ENCODE data around the gene SALL4. TPM values are rescaled to one million over a fixed set of nuclear protein-coding genes. Genes with fewer than 3 reads are reported as not detected.

Gene SALL4
- total RNA-seq, 1 experiment from 2014 or later = 279 TPM

DNA sequence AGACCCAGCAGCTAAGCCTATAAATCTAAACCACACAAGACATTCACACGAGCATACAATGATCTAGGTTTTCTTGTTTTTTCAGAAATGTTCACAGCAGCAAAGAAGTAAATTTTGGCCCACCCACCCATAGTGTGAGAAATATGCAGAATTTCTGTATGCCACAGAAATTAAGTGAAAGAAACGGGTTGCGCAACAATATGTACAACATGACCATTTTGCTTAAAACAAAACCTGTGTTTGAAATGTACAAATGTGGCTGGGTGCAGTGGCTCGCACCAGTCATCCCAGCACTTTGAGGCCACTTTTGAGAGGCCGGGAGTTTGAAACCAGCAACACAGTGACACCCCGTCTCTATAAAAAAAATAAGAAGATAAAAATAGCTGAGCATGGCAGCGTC is 9.4 kb downstream of the SALL4 start:
- no peak for DNase-seq
- H2AK5ac ChIP-seq (ENCODE audit: insufficient read length, low read length) = no peak overlapping the region
- H3K79me2 ChIP-seq (ENCODE audit: insufficient read depth, low read length) = peaks cover 72% of the 10 kb centered on the region
- H4K20me1 ChIP-seq (ENCODE audit: control insufficient read depth, insufficient read depth, insufficient read length) = no peaks in the 10 kb centered on the region
- no peaks in the 10 kb centered on the region for H3K27me3 ChIP-seq (ENCODE audit: insufficient read depth, low read length)
- Mint-ChIP-seq H3K4me1 (peaks cover 52 to 54% of the 10 kb centered on the region in 2 experiments), H3K27ac (peak overlapping the region; percentile 13 to 94 (median 55)), H3K4me3 (no peak overlapping the region; a peak in 1 of 5 replicates), H3K36me3 (ENCODE audit: insufficient read depth in 1 of 3, low read depth in 3 of 3) (peaks cover 48 to 94% (median 83%) of the 10 kb centered on the region in 3 experiments; a peak in 6 of 7 replicates), H3K27me3 (ENCODE audit: low read depth) (no peaks in the 10 kb centered on the region), H3K9me3 (no peaks in the 10 kb centered on the region)
- peaks cover 11% of the 10 kb centered on the region for H3K4me1 ChIP-seq (ENCODE audit: insufficient read depth, low read length)
- TF ChIP-seq, protein P1, sequence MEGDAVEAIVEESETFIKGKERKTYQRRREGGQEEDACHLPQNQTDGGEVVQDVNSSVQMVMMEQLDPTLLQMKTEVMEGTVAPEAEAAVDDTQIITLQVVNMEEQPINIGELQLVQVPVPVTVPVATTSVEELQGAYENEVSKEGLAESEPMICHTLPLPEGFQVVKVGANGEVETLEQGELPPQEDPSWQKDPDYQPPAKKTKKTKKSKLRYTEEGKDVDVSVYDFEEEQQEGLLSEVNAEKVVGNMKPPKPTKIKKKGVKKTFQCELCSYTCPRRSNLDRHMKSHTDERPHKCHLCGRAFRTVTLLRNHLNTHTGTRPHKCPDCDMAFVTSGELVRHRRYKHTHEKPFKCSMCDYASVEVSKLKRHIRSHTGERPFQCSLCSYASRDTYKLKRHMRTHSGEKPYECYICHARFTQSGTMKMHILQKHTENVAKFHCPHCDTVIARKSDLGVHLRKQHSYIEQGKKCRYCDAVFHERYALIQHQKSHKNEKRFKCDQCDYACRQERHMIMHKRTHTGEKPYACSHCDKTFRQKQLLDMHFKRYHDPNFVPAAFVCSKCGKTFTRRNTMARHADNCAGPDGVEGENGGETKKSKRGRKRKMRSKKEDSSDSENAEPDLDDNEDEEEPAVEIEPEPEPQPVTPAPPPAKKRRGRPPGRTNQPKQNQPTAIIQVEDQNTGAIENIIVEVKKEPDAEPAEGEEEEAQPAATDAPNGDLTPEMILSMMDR (conservative IDR thresholded peaks at IDR 0.05) = no peak
- no peaks in the 10 kb centered on the region for H3K9me3 ChIP-seq (ENCODE audit: control insufficient read depth, low read depth, low read length)
- no peak overlapping the region for H2BK15ac ChIP-seq (ENCODE audit: low read depth, low read length)
- H2AFZ ChIP-seq (ENCODE audit: low read length) = no peak overlapping the region
- no peak overlapping the region for H3K56ac ChIP-seq (ENCODE audit: insufficient read length, low read depth, low read length)
- peaks cover 18% of the 10 kb centered on the region for H3K79me1 ChIP-seq (ENCODE audit: insufficient read depth, low read depth, low read length, poor library complexity, severe bottlenecking)
- H2BK120ac ChIP-seq (ENCODE audit: low read depth, low read length, poor library complexity, severe bottlenecking) = no peak overlapping the region
- no peak overlapping the region for H2BK5ac ChIP-seq (ENCODE audit: insufficient read length, low read length)
- peaks cover under 1% of the 10 kb centered on the region for H3K23me2 ChIP-seq (ENCODE audit: insufficient read length, low read depth, low read length, poor library complexity, severe bottlenecking)
- no peak overlapping the region for H3K9ac ChIP-seq (ENCODE audit: extremely low read depth, insufficient read length, low read length)
- H4K5ac ChIP-seq (ENCODE audit: insufficient read length, low read depth, low read length) = no peak overlapping the region
- no peak overlapping the region for H3T11ph ChIP-seq (ENCODE audit: low read length)
- H3K18ac ChIP-seq (ENCODE audit: insufficient read length, low read depth, low read length) = no peak overlapping the region
- H2BK20ac ChIP-seq (ENCODE audit: low read depth, low read length, poor library complexity, severe bottlenecking) = no peak overlapping the region
- no peak overlapping the region for H3K14ac ChIP-seq (ENCODE audit: insufficient read depth, low read length)
- H4K8ac ChIP-seq (replicated peaks; ENCODE audit: insufficient read length, low read depth, low read length) = no peak overlapping the region
- no peak overlapping the region for H4K91ac ChIP-seq (ENCODE audit: insufficient read length, low read depth, low read length)
- no peak overlapping the region for H3K23ac ChIP-seq (ENCODE audit: insufficient read length, low read depth, low read length)
- no peak overlapping the region for H3K27ac ChIP-seq (ENCODE audit: insufficient read length, low read depth, low read length)
- no peak overlapping the region for H3K4me2 ChIP-seq (ENCODE audit: insufficient read depth, insufficient read length, low read length)
- no CpG with 5 or more reads among the region's 7 CpGs for WGBS (ENCODE audit: extremely low coverage, insufficient read length, low lambda C conversion rate)
- no peak overlapping the region for H2BK12ac ChIP-seq (ENCODE audit: insufficient read length, low read depth, low read length)
- H3K4ac ChIP-seq (ENCODE audit: low read depth, low read length) = no peak overlapping the region
